Hepatocyte (in vitro differentiated cells): Measurements from ENCODE around the gene LEF1.

ENCODE experiments used
- EZH2 ChIP-seq: fragments of 200-600 bp; sonication (generic); IDR thresholded peaks from 2 replicates; pipeline ENCODE4 v1.6.1; 2016; ENCODE audit warnings: antibody characterized with exemption, mild to moderate bottlenecking, borderline replicate concordance
- EZH2phosphoT487 ChIP-seq: fragments of 200-600 bp; sonication (generic); IDR thresholded peaks from one replicate; pipeline ENCODE4 v1.6.1; 2018; ENCODE audit warnings: antibody characterized with exemption, mild to moderate bottlenecking, low read depth, moderate library complexity; ENCODE audit not compliant: unreplicated experiment, severe bottlenecking
- TF ChIP-seq, protein P1 (sequence below): fragments of 200-600 bp; sonication (generic); IDR thresholded peaks from 2 replicates; pipeline ENCODE4 v1.5.1; 2016; ENCODE audit warnings: antibody characterized with exemption, mild to moderate bottlenecking; ENCODE audit not compliant: poor library complexity

DNA sequence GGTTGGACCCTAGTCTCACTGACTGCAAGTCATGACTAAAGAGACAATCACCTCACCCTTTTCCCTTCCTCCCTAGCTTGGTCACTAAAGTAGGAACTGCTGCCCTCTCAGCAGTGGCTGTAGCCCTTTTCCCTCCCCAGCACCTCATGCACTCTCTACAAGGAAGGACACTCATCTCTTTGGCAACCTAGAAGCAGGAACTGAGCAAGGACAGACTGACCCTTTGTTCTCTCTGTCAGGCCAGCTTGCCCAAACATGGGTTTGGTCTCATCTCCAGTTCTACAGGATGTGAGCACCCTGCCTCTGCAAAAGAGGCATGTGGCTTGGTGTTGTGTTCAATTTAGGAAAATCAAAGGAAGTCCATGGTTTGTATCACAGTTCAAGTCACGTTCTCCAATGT is 15.8 kb downstream of the LEF1 start:
- TF ChIP-seq EZH2phosphoT487: no peak
- TF ChIP-seq, protein P1, sequence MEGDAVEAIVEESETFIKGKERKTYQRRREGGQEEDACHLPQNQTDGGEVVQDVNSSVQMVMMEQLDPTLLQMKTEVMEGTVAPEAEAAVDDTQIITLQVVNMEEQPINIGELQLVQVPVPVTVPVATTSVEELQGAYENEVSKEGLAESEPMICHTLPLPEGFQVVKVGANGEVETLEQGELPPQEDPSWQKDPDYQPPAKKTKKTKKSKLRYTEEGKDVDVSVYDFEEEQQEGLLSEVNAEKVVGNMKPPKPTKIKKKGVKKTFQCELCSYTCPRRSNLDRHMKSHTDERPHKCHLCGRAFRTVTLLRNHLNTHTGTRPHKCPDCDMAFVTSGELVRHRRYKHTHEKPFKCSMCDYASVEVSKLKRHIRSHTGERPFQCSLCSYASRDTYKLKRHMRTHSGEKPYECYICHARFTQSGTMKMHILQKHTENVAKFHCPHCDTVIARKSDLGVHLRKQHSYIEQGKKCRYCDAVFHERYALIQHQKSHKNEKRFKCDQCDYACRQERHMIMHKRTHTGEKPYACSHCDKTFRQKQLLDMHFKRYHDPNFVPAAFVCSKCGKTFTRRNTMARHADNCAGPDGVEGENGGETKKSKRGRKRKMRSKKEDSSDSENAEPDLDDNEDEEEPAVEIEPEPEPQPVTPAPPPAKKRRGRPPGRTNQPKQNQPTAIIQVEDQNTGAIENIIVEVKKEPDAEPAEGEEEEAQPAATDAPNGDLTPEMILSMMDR: no peak
- TF ChIP-seq EZH2: no peak
